Hippocampal formation (tissue), 2 donors: ENCODE data around the gene CATSPERE.
"Not testable (repeated sequence)": the region's sequence is repeated elsewhere in the genome, so short reads cannot be mapped to it uniquely, and the experiment has no call there.

Experiments used
- DNase-seq, 2 donors: peaks; one replicate each; lab custom pipeline; 2025; lab: John Stamatoyannopoulos, UW

Gene CATSPERE

DNA sequence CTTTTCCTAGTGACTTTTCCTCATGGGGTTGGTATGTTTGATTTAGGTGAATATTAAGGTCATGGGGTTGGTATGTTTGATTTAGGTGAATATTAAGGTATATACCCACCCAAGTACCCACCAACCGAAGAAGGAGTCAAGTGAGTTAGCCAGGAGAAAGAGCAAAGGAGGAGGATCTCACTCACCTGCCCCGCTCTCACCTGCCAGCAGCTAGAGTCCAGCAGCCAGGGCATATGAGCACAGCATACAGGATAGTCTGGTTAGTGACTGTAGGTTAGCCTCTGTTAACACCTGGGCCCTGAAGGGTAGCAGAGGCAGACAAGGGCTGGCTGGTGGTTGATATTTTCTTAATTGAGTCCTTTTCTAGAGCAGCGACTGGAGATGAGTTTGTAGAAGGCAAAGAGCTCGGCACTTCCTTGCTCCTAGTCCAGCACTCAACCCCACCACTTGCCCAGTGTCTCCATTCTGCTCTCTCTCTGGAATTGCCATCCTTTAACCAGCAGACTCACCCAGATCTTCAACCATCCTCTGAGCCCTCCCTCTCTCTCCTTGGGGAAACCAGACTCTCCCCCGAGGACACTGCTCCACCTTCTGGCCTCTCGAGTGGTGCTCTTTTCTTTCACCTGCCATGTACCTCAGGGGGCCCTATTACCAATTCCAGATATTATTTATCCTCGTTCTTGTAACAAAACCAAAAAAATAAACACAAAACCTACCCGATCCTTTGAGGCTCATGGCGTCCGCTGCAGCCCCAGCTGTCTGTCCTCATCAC is 175.6 kb downstream of the CATSPERE start:
- no peak for DNase-seq

DNA sequence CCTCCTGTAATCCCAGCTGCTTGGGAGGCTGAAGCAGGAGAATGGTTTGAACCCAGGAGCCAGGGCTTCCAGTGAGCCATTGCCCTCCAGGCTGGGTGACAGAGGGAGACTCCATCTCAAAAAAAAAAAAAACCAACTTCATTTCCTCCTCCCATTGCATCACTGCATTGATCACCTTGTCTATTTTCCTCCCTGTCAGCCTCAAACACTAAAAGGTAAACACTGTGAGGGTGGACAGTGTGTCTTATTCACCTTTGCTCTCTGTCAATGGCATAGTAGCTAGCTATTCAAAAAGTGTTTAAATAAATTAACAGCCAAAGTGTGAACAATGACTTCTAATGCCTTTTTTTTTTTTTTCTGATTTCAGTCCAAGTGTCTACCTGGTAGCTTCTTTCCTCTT is 178.5 kb downstream of the CATSPERE start:
- no peak for DNase-seq

DNA sequence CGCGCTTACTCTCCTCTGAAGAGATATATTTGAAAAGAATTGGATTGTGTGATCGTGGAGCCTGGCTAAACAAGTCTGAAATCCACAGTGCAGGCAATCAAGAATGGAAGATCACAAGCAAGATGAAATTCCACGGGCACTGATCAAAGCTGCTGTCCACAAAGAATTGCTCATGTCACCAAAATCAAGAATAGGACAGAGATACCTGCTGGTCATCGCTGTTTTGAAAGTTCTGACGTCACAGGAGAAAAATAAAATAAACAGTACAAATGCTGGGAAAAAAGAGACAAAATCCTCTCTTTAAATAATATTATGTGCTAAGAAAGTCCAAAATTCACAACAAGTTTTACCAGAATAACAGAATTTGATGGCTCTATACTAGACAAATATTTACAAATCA is 179.8 kb downstream of the CATSPERE start:
- no peak for DNase-seq

DNA sequence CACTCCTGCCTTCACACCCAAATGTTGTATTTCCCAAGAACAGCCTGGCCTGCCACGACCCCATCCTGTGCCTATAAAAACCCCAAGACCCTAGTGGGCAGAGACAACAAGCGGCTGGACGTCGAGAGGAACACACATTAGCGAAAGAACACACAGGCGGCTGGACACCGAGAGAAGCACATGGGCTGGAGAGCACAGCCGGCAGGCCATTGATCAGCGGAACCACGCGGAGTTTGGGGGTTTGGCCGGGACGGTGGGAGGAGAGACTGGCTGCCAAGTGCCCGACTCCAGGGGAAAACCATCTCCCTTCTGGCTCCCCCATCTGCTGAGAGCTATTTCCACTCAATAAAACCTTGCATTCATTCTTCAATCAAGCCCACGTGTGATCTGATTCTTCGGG is 181.5 kb downstream of the CATSPERE start:
- DNase-seq = no peak

DNA sequence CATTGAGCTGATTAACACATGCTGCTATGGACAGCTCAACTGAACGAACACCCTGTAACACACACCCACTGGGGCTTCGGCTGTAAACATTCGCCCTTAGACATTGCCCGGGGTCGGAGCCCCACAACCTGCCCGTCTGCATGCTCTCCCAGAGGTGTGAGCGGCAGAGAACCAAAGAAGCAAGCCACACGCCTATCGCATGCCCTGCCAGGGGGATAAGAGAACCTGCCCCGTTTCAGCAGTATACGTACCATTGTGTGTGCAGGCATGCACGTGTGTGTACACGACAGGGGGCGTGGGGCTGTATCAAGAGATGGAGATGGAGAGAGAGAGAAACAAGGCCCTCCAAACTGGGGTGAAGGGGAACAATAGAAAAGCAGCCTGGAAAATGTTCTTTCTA is 181.9 kb downstream of the CATSPERE start:
- no peak for DNase-seq

- DNase-seq = no peak
Measured at GRCh38 chr1:244645414-244645813, 184.3 kb downstream of the CATSPERE start.

DNA sequence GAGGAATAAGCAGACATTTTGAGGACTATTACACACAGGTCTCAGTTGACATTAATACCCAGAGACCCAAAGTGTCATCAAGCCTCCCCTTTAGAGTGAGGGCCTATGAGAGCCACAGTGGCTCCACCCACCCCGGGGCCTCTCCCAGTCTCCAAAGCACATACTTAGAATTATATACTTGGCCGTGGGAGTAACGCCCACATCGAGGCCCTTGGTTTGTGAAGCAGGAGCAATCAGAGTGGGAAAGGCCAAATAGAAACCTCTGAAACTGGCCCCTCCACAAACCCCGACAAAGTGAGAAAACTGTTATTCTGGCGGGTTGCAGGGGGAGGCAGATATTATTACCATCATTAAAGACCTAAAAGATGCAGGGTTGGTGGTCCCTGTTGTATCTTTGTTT is 184.8 kb downstream of the CATSPERE start:
- no peak for DNase-seq

- no peak for DNase-seq
Measured at GRCh38 chr1:244647819-244648218, 186.7 kb downstream of the CATSPERE start.

GRCh38 chr1:244651956-244652622 is 191.0 kb downstream of the CATSPERE start:
- DNase-seq = peak in 1 of 2 donors; percentile 10

DNA sequence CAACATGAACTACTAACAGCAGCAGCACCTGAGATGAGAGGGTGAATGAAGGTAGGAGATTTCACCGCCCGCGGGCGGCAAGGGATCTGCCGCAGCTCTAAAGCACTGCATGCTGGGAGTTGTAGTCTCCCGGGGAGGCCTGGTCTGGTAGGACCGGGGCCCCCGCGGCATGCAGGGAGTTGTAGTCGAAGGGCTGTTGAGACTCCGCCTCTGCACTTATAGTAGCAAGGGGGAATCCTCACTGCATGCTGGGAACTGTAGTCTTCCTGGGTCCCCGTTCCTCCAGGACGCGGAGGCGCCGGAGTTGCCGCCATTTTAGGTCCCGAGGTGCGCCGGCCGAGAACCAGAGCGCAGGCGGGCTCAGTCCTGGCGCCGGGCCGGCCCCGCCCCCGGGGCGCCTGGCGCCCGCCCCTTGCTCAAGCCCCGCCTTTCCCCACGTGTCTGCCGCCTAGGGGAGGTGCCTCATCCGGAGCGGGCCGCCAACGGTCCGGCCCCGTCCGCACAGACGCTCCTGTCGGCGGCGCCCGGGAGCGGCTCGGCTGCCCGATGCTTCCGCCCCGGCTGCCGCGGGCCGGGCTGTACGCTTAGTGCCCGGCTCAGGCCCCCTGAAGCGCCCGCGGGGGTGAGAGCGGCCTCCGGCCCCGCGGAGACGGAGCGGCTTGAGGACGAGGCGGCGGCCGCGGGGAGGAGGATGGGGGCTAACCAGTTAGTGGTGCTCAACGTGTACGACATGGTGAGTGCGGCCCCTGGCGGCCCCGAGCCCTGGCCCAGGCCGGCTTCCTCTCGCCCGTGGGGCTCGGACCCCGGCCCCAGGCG is 191.8 kb downstream of the CATSPERE start, which contains the start of gene DESI2:
TSS of gene DESI2 (plus strand) at position 504 of the 816 bp plus-strand sequence. CDS start at position 692, 188 bp downstream.
- peak; percentile 99 to 100 for DNase-seq

DNA sequence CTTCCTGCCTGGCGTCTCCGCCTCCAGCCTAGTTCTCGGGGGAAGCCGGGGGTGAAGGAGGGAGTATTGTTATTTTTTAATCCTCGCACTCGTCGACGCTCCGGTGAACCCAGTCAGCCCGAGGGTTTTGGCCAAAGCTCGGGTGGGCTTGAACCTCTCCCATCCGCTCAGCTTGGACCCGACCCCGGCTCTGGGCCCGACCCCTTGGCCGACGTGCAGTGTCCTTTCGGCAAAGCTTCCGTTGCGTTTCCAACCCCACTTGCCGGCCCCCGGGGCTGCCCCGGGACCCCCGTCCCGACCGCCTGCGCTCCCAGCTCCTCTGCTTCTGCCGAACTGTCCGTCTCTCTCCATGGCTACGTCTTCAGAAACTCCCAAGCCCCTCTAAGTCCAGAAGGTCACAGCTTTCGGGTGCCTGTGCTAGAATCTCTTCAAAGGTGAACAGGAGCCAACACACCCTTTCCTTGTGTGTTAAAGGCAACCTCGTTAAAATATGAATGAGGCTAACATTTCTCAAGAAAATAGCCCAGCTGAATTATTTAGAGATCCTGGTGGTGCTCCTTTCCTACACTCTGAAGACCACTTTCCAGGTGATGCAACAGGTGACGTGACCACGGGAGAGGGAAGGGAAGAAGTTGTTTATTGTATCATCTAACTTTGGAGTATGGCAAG is 192.5 kb downstream of the CATSPERE start:
- peak in 1 of 2 donors; percentile 17 for DNase-seq

DNA sequence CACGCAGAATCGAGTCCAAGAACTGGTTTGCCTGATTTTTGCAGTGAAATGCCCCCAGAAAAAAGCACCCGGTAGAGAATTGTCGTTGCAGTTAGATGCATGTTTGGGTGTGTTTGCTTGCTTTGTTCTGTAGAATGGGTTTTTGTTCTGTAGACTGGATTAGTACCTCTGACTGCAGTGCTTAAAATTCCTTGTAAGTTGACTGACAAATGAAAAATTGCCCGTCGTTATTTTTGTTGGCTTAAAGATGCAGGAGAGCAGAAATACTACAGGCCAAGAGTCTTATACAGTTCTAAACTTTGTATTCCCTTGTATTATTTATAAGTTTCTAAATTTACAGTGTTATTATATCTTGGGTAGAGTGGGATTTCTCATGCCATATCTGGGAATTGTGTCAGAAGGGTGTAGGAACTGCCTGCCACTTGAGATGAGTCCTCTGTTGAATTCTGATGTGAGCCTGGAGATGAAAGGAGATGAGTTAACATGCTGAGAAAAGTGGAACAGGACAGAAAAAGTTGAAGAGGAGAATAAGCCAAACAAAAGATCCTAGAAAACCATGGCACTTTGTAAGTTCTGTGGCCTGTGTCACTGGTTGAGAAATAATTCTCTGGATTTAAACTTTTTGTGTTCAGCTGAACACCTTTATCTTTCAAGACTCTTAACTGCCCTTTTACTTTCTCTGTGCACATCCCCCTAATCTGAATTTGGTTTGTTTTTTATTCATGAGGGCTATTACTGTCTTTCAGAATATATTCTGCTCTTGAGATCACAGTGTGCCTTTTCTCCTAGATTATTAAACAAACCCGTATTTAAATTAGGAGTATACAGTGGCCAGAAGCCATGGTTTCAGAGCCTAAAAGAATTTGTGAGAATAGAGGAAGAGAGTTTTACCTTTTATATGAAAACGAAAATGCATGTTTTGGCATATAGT is 193.3 kb downstream of the CATSPERE start:
- peak in 1 of 2 donors; percentile 4 for DNase-seq

GRCh38 chr1:244655186-244655585 is 194.1 kb downstream of the CATSPERE start:
- DNase-seq = no peak

DNA sequence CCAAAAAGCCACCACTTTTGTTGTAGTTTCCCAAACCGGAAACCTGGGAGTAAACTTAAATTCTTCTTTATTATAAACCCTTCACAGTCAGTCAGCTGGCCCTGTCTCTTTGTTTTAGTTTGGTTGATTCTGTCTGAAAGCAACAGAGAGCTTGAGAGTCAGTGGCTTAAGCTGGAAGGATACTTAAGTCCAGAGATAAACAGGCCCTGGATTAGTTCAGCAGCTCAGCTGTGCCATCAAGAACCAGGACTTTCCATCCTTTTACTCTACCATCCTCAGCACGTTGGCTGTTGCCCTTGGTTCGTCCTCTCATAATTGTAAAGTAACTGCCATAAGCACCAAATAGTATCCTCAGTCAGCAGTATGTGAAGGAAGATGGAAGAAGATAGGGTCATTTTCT is 196.3 kb downstream of the CATSPERE start:
- DNase-seq = no peak

DNA sequence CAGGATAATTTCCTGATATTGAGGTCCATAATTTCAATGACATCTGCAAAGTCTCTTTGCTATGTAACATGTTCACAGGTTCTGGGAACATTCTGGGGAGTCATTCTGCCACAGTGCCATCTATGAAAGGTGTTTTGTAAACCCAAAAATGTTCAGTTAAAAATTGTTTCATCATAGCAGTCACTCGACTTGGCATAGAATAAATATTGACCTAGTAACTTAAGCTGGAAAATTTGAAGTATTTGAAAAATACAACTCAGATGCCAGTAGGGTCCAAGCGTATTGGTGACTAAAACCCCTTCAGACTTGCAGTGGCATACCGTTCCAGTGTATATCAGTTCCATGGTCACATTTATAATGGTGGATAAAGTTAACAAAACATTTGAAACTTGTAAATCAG is 198.6 kb downstream of the CATSPERE start:
- no peak for DNase-seq

GRCh38 chr1:244660595-244660994 is 199.5 kb downstream of the CATSPERE start:
- DNase-seq = no peak

- DNase-seq = not testable (repeated sequence)
Measured at GRCh38 chr1:244661569-244662312, 200.7 kb downstream of the CATSPERE start.

DNA sequence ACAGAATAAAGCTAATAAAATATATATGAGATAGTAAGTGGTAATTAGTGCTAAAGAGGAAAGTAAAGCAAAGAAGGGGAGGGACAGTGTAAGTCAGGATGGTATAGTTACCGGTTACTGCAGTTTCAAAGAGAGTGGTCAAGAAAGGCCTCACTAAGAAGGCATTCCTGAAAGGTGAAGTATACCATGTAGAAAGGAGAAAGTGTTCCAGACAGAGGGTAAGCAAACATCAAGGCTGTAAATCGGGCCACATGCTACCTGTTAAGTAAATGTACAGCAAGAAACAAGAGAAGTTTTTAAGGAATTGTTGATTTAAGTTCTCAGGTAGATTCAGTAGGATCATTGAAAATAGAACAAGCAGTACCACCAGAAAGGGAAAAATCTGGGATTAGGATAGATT is 201.5 kb downstream of the CATSPERE start:
- DNase-seq = no peak

DNA sequence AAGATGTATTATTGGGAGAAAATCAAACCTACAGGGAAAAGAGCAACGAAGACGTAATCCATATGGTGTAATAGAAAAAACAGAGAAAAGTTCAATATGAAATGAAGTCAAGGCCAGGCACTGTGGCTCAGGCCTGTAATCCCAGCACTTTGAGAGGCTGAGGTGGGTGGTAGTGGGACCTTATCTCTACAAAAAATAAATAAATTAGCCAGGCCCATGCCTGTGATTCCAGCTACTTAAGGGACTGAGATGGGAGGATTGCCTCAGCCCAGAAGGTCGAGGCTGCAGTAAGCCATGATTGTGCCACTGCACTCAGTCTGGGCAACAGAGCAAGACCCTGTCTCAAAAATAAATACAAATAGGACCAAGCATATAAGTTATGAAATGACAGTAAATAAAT is 203.3 kb downstream of the CATSPERE start:
- DNase-seq = no peak

- no peak for DNase-seq
Measured at GRCh38 chr1:244665771-244666217, 204.7 kb downstream of the CATSPERE start.
